ENCODE data around the gene HRAS. TPM values are rescaled to one million over a fixed set of nuclear protein-coding genes. Genes with fewer than 3 reads are reported as not detected.

The HRAS gene
- total and polyA plus RNA-seq, 2 of the 13 experiments (the other 11 are each of a cell fraction or from before 2014, with no cell fraction given), result 32.9 to 50.0 TPM

DNA sequence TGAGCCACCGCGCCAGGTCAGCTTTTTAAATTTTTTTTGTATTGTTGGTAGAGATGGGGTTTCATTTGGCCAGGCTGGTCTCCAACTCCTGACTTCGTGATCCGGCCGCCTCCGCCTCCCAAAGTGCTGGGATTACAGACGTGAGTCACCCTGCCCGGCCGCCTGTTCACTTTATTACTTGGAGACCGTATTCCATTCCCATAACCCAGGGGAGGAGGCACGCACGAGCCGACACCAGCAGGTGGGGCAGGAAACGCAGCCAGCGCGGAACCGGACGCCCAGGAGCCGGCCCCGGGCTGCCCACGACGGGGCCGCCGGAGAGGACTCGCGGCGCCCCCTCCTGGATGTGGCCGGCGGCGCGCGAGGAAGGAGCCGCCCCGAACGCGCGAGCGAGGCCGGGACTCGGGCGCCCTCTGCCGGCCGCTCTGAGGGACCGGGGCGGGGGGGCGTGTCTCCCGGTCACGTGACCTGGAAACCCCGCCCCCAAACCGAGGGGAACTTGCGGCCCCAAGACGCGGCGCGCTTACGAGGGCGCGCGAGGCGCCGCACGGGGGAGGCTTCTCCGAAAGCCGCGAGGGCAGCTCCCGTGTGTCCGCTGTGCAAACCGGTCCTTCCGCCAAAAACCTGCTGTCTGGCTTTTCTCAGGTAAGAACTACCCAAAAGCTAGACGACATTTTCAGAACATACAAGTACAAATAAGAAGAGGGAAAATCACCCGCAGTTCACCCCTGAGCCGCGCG, 16.7 kb downstream of the HRAS start (continued):
- TF ChIP-seq, protein P1, sequence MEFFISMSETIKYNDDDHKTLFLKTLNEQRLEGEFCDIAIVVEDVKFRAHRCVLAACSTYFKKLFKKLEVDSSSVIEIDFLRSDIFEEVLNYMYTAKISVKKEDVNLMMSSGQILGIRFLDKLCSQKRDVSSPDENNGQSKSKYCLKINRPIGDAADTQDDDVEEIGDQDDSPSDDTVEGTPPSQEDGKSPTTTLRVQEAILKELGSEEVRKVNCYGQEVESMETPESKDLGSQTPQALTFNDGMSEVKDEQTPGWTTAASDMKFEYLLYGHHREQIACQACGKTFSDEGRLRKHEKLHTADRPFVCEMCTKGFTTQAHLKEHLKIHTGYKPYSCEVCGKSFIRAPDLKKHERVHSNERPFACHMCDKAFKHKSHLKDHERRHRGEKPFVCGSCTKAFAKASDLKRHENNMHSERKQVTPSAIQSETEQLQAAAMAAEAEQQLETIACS (CRISPR knock-in tag; IDR thresholded peaks at IDR 0.05), result peak; percentile 52; the same call in 1 of the 2 replicates
- TF ChIP-seq, protein P2, sequence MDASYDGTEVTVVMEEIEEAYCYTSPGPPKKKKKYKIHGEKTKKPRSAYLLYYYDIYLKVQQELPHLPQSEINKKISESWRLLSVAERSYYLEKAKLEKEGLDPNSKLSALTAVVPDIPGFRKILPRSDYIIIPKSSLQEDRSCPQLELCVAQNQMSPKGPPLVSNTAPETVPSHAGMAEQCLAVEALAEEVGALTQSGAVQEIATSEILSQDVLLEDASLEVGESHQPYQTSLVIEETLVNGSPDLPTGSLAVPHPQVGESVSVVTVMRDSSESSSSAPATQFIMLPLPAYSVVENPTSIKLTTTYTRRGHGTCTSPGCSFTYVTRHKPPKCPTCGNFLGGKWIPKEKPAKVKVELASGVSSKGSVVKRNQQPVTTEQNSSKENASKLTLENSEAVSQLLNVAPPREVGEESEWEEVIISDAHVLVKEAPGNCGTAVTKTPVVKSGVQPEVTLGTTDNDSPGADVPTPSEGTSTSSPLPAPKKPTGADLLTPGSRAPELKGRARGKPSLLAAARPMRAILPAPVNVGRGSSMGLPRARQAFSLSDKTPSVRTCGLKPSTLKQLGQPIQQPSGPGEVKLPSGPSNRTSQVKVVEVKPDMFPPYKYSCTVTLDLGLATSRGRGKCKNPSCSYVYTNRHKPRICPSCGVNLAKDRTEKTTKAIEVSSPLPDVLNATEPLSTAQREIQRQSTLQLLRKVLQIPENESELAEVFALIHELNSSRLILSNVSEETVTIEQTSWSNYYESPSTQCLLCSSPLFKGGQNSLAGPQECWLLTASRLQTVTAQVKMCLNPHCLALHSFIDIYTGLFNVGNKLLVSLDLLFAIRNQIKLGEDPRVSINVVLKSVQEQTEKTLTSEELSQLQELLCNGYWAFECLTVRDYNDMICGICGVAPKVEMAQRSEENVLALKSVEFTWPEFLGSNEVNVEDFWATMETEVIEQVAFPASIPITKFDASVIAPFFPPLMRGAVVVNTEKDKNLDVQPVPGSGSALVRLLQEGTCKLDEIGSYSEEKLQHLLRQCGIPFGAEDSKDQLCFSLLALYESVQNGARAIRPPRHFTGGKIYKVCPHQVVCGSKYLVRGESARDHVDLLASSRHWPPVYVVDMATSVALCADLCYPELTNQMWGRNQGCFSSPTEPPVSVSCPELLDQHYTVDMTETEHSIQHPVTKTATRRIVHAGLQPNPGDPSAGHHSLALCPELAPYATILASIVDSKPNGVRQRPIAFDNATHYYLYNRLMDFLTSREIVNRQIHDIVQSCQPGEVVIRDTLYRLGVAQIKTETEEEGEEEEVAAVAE (CRISPR knock-in tag; IDR thresholded peaks at IDR 0.05; ENCODE audit: borderline replicate concordance), result peak; percentile 48; the same call in 1 of the 2 replicates
- TF ChIP-seq, protein P3, sequence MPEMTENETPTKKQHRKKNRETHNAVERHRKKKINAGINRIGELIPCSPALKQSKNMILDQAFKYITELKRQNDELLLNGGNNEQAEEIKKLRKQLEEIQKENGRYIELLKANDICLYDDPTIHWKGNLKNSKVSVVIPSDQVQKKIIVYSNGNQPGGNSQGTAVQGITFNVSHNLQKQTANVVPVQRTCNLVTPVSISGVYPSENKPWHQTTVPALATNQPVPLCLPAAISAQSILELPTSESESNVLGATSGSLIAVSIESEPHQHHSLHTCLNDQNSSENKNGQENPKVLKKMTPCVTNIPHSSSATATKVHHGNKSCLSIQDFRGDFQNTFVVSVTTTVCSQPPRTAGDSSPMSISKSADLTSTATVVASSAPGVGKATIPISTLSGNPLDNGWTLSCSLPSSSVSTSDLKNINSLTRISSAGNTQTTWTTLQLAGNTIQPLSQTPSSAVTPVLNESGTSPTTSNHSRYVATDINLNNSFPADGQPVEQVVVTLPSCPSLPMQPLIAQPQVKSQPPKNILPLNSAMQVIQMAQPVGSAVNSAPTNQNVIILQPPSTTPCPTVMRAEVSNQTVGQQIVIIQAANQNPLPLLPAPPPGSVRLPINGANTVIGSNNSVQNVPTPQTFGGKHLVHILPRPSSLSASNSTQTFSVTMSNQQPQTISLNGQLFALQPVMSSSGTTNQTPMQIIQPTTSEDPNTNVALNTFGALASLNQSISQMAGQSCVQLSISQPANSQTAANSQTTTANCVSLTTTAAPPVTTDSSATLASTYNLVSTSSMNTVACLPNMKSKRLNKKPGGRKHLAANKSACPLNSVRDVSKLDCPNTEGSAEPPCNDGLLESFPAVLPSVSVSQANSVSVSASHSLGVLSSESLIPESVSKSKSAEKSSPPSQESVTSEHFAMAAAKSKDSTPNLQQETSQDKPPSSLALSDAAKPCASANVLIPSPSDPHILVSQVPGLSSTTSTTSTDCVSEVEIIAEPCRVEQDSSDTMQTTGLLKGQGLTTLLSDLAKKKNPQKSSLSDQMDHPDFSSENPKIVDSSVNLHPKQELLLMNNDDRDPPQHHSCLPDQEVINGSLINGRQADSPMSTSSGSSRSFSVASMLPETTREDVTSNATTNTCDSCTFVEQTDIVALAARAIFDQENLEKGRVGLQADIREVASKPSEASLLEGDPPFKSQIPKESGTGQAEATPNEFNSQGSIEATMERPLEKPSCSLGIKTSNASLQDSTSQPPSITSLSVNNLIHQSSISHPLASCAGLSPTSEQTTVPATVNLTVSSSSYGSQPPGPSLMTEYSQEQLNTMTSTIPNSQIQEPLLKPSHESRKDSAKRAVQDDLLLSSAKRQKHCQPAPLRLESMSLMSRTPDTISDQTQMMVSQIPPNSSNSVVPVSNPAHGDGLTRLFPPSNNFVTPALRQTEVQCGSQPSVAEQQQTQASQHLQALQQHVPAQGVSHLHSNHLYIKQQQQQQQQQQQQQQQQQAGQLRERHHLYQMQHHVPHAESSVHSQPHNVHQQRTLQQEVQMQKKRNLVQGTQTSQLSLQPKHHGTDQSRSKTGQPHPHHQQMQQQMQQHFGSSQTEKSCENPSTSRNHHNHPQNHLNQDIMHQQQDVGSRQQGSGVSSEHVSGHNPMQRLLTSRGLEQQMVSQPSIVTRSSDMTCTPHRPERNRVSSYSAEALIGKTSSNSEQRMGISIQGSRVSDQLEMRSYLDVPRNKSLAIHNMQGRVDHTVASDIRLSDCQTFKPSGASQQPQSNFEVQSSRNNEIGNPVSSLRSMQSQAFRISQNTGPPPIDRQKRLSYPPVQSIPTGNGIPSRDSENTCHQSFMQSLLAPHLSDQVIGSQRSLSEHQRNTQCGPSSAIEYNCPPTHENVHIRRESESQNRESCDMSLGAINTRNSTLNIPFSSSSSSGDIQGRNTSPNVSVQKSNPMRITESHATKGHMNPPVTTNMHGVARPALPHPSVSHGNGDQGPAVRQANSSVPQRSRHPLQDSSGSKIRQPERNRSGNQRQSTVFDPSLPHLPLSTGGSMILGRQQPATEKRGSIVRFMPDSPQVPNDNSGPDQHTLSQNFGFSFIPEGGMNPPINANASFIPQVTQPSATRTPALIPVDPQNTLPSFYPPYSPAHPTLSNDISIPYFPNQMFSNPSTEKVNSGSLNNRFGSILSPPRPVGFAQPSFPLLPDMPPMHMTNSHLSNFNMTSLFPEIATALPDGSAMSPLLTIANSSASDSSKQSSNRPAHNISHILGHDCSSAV (CRISPR knock-in tag; IDR thresholded peaks at IDR 0.05; ENCODE audit: borderline replicate concordance), result 0 out of 2 replicates have a peak, but pooled peaks have one; percentile 68
- TF ChIP-seq CBFB (CRISPR knock-in tag; IDR thresholded peaks at IDR 0.05) (peak; percentile 75), YY1 (IDR thresholded peaks at IDR 0.05; ENCODE audit: insufficient read depth, insufficient replicate concordance, low read depth, low read length) (peak; percentile 79), TCF7L2 (IDR thresholded peaks at IDR 0.05; ENCODE audit: low read depth, low read length) (no peak), SMAD9 (CRISPR knock-in tag; IDR thresholded peaks at IDR 0.05) (no peak), ZNF639 (CRISPR knock-in tag; conservative IDR thresholded peaks at IDR 0.05) (peak; percentile 64)
